OCI-M1 (cell line): ENCODE data around the gene TRIM44.
"Not testable (repeated sequence)": the region's sequence is repeated elsewhere in the genome, so short reads cannot be mapped to it uniquely, and the experiment has no call there.

Experiments
- DNase-seq: peaks from one replicate; lab custom pipeline; 2025; lab: John Stamatoyannopoulos, UW

Gene TRIM44

GRCh38 chr11:35753573-35753972, 91.0 kb downstream of the TRIM44 start:
- not testable (repeated sequence) for DNase-seq

GRCh38 chr11:35759951-35760350, 97.4 kb downstream of the TRIM44 start:
- DNase-seq: not testable (repeated sequence)

- no peak for DNase-seq
These were observed 99.3 kb downstream of the TRIM44 start for GRCh38 chr11:35761899-35762298.

GRCh38 chr11:35763301-35763700, 100.7 kb downstream of the TRIM44 start:
- no peak for DNase-seq

- no peak for DNase-seq
These were observed 101.2 kb downstream of the TRIM44 start for GRCh38 chr11:35763765-35764164.

DNA sequence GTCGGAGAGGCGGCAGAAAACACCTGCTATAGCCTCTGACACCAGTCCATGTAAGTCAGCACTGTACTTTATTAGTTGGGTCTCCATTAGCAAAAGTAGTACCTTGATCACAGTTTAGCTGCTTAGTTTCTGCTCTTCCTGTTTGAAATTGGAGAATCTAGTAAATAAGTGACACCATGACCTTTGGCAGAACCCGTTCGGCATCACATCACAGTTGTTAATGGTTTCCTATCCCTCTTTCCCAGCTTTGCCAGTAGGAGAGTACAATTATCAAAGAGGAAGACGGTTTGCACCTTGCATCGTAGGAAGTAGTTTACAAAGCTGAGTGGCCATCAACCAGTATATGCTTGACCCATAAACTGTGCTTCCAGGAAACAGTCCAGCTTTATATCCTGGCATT, 101.8 kb downstream of the TRIM44 start:
- DNase-seq: no peak

GRCh38 chr11:35765211-35765610, 102.6 kb downstream of the TRIM44 start:
- no peak for DNase-seq

GRCh38 chr11:35766651-35767050, 104.1 kb downstream of the TRIM44 start:
- no peak for DNase-seq

- not testable (repeated sequence) for DNase-seq
These were observed 107.8 kb downstream of the TRIM44 start for GRCh38 chr11:35770425-35770824.

DNA sequence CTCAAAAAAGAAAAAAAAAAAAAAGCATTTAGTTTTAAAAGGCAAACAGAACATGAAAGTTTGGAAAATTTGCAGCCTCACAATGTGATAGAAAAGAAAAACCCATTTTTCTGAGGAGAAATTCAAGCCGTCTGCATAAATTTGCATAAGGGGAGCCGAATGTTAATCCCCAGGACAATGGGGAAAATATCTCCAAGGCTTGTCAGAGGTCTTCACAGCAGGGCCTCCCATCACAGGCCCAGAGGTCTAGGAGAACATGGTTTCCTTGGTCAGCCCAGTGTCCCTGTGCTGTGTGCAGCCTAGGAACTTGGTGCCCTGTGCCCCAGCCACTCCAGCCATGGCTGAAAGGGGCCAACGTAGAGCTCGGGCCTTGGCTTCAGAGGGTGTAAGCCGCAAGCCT, 109.1 kb downstream of the TRIM44 start:
- DNase-seq: no peak

DNA sequence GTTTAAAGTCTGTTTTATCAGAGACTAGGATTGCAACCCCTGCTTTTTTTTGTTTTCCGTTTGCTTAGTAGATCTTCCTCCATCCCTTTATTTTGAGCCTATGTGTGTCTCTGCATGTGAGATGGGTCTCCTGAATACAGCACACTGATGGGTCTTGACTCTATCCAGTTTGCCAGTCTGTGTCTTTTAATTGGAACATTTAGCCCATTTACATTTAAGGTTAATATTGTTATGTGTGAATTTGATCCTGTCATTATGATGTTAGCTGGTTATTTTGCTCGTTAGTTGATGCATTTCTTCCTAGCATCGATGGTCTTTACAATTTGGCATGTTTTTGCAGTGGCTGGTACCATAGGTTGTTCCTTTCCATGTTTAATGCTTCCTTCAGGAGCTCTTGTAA, 114.7 kb downstream of the TRIM44 start:
- DNase-seq: not testable (repeated sequence)

DNA sequence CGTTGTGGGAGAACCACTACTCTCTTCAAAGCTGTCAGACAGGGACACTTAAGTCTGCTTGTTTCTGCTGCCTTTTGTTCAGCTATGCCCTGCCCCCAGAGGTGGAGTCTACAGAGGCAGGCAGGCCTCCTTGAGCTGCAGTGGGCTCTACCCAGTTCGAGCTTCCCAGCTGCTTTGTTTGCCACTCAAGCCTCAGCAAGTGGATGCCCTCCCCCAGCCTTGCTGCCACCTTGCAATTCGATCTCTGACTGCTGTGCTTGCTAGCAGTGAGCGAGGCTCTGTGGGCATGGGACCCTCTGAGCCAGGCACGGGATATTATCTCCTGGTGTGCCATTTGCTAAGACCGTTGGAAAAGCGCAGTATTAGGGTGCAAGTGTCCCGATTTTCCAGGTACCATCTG, 116.4 kb downstream of the TRIM44 start:
- DNase-seq: not testable (repeated sequence)

- no peak for DNase-seq
These were observed 116.8 kb downstream of the TRIM44 start for GRCh38 chr11:35779409-35779808.

DNA sequence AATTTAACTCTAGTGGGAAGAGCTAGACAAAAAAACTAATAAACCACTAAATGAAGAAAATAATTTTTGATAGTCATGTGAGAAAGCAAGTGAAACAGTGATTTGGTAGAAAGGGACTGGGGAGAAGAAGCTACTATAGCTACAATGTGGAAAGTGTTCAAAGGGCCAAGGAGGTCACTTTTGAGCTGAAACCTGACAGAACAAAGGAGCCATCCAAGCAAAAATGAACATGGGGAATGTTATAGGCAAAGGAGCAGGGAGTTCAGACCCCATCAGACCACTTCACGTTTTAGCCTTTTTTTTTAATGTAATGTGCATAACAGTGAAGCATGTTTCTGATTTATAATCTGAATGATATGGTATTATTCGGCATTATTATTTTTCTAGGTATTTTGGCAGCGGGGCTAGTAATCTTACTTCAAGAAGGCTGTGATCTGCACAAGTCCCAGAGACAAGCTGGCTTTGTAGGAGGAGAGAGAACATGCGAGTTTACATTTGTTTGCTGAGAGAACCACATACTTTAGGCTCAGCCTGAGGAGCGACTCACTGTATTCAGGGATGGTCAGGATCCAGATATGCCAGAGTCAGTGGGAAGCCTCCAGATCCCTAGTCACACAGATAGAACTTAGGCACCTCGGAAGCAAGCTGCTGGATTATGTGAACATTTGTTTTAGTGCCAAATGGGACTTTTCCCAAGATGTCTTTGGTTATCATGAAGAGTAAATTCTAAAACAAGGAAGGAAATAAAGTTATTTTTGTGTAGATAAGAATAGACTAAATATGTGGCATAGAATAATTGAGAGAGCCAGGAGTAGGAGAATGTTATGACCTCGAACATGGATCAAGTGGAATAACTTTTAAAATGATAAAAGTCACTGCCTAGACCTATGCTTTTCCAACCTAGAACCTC, 118.6 kb downstream of the TRIM44 start:
- DNase-seq: no peak

DNA sequence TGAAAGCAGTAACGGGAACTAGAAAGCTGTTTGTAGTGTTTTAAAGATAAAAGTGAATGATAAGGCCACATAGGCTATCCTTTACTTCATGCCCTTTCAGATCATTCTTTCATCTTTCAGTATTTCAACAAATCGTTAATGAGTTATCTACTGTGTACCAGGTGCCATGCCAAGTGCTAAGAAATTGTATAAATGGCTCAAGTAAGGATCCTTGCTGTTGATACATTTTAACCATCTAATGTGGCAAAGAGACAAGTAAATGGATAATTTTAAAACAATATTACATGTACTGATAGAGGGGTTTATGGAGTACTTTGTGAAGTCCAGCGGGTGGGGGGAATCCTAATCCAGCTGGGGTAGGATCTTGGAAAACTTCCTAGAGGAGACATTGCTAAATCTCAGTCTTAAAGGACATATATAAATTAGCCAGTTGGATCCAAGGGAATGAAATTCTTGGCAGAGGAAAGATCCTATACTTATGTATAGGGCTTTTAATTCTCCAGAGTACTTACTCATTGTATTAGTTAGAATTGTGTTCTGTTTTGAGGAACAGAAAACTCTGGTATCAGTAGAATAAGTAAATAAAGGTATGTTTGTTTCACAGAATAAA, 119.4 kb downstream of the TRIM44 start:
- no peak for DNase-seq

GRCh38 chr11:35783809-35784208, 121.2 kb downstream of the TRIM44 start:
- DNase-seq: no peak

GRCh38 chr11:35784699-35785098, 122.1 kb downstream of the TRIM44 start:
- DNase-seq: no peak

- peak; percentile 40 for DNase-seq
These were observed 123.0 kb downstream of the TRIM44 start for GRCh38 chr11:35785287-35786167.

GRCh38 chr11:35786188-35786587, 123.6 kb downstream of the TRIM44 start:
- DNase-seq: peak; percentile 58

DNA sequence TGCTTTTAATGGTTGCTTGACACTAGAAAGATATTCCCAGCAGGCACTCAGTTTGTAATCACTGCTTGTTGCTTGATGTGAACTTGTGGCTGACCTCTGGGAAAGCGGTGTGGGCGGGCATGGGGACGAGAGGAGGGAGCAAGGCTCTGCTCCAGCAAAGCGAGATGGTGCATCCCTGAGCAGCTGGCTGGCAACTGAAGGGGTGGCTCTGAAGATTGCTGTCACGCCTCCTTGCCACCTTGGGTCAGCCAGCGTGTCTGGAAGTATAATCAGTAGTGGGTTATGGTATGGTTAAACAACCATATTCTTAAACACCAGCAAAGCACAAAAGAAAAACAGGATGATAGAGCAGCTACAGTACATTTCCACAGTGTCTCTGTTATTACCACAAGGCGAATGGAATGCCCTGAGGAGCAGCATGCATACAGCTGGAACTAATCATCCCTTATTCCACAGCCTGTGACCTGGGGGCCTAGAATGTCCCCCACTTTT, 124.5 kb downstream of the TRIM44 start:
- no peak for DNase-seq

GRCh38 chr11:35787626-35788025, 125.1 kb downstream of the TRIM44 start:
- no peak for DNase-seq
